Stomach (tissue), 9 donors: ENCODE results near the gene AADACL2. TPM values are rescaled to one million over a fixed set of nuclear protein-coding genes. Genes with fewer than 3 reads are reported as not detected.

Source experiments
- DNase-seq, 2 donors: peaks; one replicate each; pipeline versions ENCODE4 v3.0.0 to v3.0.0-alpha.2; 2013 to 2019
- H3K27ac ChIP-seq, 5 donors: fragments of 200-600 bp in 4 of 5; sonication (generic) in 4 of 5; one replicate each; pipeline ENCODE4 v1.5.1; 2013 to 2019; ENCODE audit warnings: mild to moderate bottlenecking in 1 of 5, moderate library complexity in 1 of 5
- H3K27me3 ChIP-seq, 3 donors: fragments of 200-600 bp; sonication (generic); one replicate each; pipeline ENCODE4 v1.5.1; 2017 to 2019; ENCODE audit warnings: mixed run types in 1 of 3
- H3K36me3 ChIP-seq, 4 donors: fragments of 200-600 bp; sonication (generic); 1 replicate in 3 of 4; 2 replicates in 1 of 4; pipeline ENCODE4 v1.5.1; 2016 to 2019
- H3K4me1 ChIP-seq, 4 donors: fragments of 200-600 bp; sonication (generic); one replicate each; pipeline ENCODE4 v1.5.1; 2016 to 2019
- H3K4me3 ChIP-seq, 4 donors: fragments of 200-600 bp; sonication (generic) in 3 of 4; one replicate each; pipeline ENCODE4 v1.5.1; 2016 to 2019; ENCODE audit warnings: mild to moderate bottlenecking in 1 of 4
- H3K9me3 ChIP-seq, 4 donors: fragments of 200-600 bp; sonication (generic); one replicate each; pipeline ENCODE4 v1.5.1; 2016 to 2019
- EP300 ChIP-seq: sonication (generic); formaldehyde crosslinking; IDR thresholded peaks from one replicate; pipeline ENCODE4 v1.6.1; 2017; ENCODE audit warnings: antibody characterized with exemption
- POLR2A ChIP-seq, 4 donors: fragments of 450-650 bp; IDR thresholded peaks; one replicate each; pipeline ENCODE4 v1.6.1; 2016; ENCODE audit warnings: antibody characterized with exemption in 4 of 4, control low read depth in 2 of 4, mild to moderate bottlenecking in 1 of 4, moderate library complexity in 1 of 4
- POLR2AphosphoS5 ChIP-seq, 3 donors: sonication (generic); formaldehyde crosslinking; IDR thresholded peaks; one replicate each; pipeline ENCODE4 v1.6.1; 2016; ENCODE audit warnings: antibody characterized with exemption in 3 of 3
- WGBS, 5 donors: extraction: QIAGEN DNeasy Blood & Tissue Kit in 3 of 5; methylation state at CpG; one replicate each; pipeline versions ENCODE4 v1.1.5 to v1.1.7; 2013 to 2018; 5-methylcytosine and 5-hydroxymethylcytosine counted together
- intact Hi-C: fragments of 100-400 bp; cut with DNase I; formaldehyde crosslinking; loops from one replicate; pipeline ENCODE4 v1.15.1; 2023; ENCODE audit warnings: low total_unique reads
- polyA plus RNA-seq, 3 donors: library from polyadenylated mRNA; stranded (reverse); fragments of 200-250 nt; gene quantifications; one replicate each; pipeline ENCODE4 v1.2.3, GENCODE V29; 2013
- total RNA-seq, 5 donors: library from RNA; depleted of rRNA; stranded (reverse); fragments of >200 nt; gene quantifications; one replicate each; pipeline versions ENCODE4 v1.1.0 to v1.2.3, GENCODE V29; 2014 to 2016
- TF ChIP-seq, protein P1 (sequence below), 7 experiments: fragments of 450-650 bp in 4 of 7; fragments of 200-600 bp in 3 of 7; sonication (generic) in 3 of 7; IDR thresholded peaks; one replicate each; pipeline ENCODE4 v1.5.1; 2016 to 2019; ENCODE audit warnings: antibody characterized with exemption in 7 of 7, control low read depth in 2 of 7, mild to moderate bottlenecking in 1 of 7
- donor health status: healthy with polysubstance abuse.
- donor health status: Bipolar disorder and iron deficiency.
- donor health status: healthy.

AADACL2 gene
- total and polyA plus RNA-seq, 8 donors: 0.92 TPM; not detected in 7

DNA sequence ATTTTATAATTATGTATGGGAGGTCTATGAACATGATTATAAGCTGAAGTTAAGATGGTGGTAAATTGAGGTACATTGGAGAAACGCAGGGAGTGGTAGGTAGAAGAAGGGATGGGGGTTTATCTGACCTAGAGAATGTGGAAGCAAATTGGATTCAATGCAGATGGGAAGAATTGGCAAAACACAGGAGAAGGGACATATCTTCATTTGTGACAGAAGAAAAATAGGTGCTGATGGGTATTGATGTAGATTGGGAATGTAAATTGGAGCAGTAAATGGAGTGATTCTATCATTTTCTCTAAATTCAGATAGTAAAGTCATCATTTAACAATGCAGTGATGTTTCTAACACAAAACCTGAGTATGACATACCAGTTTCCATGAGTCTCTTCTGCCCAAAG is 40.5 kb downstream of the AADACL2 start:
- Histone ChIP-seq H3K27me3 (no peaks in the 10 kb centered on the region), H3K9me3 (no peaks in the 10 kb centered on the region), H3K4me1 (peaks cover 17 to 27% (median 20%) of the 10 kb centered on the region in 4 donors), H3K4me3 (no peak overlapping the region), H3K36me3 (no peaks in the 10 kb centered on the region), H3K27ac (no peak overlapping the region)
- no peak for DNase-seq
- WGBS, 5 donors: 87 to 96% (median 92%) methylated on average over 1 of the region's 1 CpG
- TF ChIP-seq POLR2A (IDR thresholded peaks at IDR 0.05) (no peak), POLR2AphosphoS5 (IDR thresholded peaks at IDR 0.05) (no peak), EP300 (no peak)
- TF ChIP-seq, protein P1, sequence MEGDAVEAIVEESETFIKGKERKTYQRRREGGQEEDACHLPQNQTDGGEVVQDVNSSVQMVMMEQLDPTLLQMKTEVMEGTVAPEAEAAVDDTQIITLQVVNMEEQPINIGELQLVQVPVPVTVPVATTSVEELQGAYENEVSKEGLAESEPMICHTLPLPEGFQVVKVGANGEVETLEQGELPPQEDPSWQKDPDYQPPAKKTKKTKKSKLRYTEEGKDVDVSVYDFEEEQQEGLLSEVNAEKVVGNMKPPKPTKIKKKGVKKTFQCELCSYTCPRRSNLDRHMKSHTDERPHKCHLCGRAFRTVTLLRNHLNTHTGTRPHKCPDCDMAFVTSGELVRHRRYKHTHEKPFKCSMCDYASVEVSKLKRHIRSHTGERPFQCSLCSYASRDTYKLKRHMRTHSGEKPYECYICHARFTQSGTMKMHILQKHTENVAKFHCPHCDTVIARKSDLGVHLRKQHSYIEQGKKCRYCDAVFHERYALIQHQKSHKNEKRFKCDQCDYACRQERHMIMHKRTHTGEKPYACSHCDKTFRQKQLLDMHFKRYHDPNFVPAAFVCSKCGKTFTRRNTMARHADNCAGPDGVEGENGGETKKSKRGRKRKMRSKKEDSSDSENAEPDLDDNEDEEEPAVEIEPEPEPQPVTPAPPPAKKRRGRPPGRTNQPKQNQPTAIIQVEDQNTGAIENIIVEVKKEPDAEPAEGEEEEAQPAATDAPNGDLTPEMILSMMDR (IDR thresholded peaks at IDR 0.05): no peak
- intact Hi-C loops: no loop called here

DNA sequence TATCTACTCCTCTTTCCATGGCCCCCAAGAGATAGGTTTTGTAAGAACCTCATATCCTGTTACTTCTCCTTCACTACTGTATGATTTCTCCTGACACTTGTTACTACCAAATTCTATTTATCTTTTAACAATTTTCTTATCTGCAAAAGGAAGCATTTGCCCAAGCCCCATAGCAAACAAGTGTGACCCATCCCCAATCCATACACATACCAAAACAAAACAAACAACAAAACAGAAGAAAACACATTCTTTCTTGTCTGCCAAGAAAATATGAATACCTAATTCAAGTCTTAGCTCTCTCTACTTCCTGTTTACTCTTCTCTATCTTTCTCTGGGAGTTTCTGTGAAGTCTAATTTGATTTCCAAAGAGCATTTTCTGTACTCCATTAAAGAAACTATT is 41.2 kb downstream of the AADACL2 start:
- Histone ChIP-seq H3K9me3 (no peaks in the 10 kb centered on the region), H3K4me1 (peaks cover 13 to 23% (median 17%) of the 10 kb centered on the region in 4 donors), H3K4me3 (no peak overlapping the region), H3K27me3 (no peaks in the 10 kb centered on the region), H3K36me3 (no peaks in the 10 kb centered on the region), H3K27ac (no peak overlapping the region)
- TF ChIP-seq, protein P1 (IDR thresholded peaks at IDR 0.05): no peak
- TF ChIP-seq POLR2A (IDR thresholded peaks at IDR 0.05) (no peak), EP300 (no peak), POLR2AphosphoS5 (IDR thresholded peaks at IDR 0.05) (no peak)
- DNase-seq: no peak
- intact Hi-C loops: no loop called here

DNA sequence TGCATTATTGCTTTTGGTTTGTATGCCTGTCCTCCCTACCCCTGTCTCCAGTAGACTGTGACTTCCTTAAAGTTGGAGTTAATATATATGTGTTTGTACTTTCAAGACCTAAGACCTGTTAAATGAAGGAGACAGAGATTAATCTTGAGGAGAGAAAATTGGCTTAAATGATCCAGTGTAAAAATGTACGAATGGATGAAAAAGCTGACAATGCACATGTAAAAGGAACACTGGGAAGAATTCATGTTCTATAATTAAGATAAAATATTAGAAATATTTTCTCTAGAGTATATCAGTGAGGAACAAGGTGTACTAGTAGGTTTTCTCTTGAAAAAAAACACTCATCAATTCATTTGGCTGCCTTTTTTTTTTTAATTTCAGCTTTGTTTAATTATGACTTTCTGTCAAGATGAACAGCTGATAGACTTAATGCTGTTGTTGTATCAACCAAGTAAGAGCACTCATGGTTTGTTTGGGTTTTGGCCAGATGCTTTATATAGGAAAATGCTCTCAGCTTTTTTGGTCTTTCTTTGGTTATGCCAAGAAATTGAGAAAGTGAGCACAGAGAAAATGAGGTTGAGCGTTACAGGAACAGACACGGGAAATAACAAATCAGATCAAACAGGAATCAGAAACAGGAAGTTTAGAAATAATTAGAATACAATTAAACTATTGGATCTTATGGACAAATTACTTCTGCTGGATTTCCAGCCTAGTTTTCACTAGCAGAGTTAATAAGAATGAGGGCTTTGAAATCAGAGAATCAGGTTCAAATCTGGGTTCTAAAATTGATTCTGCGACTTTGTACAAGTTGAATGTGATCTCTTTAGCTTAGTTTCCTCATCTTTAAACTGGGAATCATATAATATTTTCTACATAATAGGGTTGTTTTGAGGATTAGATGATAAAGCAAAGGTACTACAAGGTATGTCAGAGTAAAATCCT is 41.9 kb downstream of the AADACL2 start:
- TF ChIP-seq EP300 (no peak), POLR2A (IDR thresholded peaks at IDR 0.05) (no peak), POLR2AphosphoS5 (IDR thresholded peaks at IDR 0.05) (no peak)
- TF ChIP-seq, protein P1 (IDR thresholded peaks at IDR 0.05): no peak
- Histone ChIP-seq H3K4me3 (no peak overlapping the region), H3K27ac (no peak overlapping the region), H3K36me3 (no peaks in the 10 kb centered on the region), H3K4me1 (peaks cover 11 to 16% (median 13%) of the 10 kb centered on the region in 4 donors), H3K27me3 (no peaks in the 10 kb centered on the region), H3K9me3 (no peaks in the 10 kb centered on the region)
- DNase-seq: no peak
- intact Hi-C loops: no loop called here
- 49 to 73% (median 69%) methylated on average over 4 of the region's 4 CpGs for WGBS, 5 donors

DNA sequence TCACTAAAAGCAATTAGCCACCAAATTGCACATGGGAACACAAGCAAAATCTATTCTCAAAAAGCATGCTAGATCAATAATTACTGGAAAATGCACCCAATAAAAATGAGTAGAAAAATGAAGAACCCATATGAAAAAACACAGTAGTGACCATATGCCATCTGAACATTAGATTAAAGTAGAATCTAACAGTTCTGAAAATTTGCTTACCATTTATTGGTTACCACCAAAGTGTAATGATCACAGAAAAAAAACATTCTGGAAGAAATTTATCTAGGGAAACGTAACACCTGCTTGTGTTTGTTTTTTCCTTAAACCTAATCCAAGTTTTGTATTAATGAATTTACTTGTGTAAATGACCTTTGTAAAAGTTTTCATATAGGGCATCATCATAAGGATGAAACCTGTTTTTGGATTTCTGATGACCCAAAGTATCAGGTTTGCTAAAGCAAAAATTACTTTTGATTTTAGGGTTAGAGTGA is 42.6 kb downstream of the AADACL2 start:
- no peak for TF ChIP-seq POLR2A (IDR thresholded peaks at IDR 0.05)
- TF ChIP-seq POLR2AphosphoS5 (IDR thresholded peaks at IDR 0.05): no peak
- TF ChIP-seq, protein P1 (IDR thresholded peaks at IDR 0.05): no peak
- TF ChIP-seq EP300: no peak
- H3K9me3 ChIP-seq: no peaks in the 10 kb centered on the region
- no peak overlapping the region for H3K4me3 ChIP-seq
- H3K36me3 ChIP-seq: no peaks in the 10 kb centered on the region
- no peaks in the 10 kb centered on the region for H3K27me3 ChIP-seq
- DNase-seq: no peak
- no peak overlapping the region for H3K27ac ChIP-seq
- 32 to 73% (median 55%) methylated on average over 1 of the region's 1 CpG for WGBS, 5 donors
- peaks cover 4 to 9% (median 6%) of the 10 kb centered on the region in 4 donors for H3K4me1 ChIP-seq
- intact Hi-C loops: no loop called here
